Ovary (tissue), 3 donors: ENCODE results near the gene GNE.

Source experiments
- CTCF ChIP-seq, 3 donors: fragments of 450-650 bp in 2 of 3; fragments of 200-600 bp in 1 of 3; IDR thresholded peaks; one replicate each; pipeline versions ENCODE4 v1.5.1 to v1.8.0; 2016 to 2022; ENCODE audit warnings: antibody characterized with exemption in 3 of 3, mild to moderate bottlenecking in 1 of 3
- POLR2A ChIP-seq: fragments of 450-650 bp; IDR thresholded peaks from one replicate; pipeline ENCODE4 v1.6.1; 2017; ENCODE audit warnings: antibody characterized with exemption, mild to moderate bottlenecking, moderate library complexity
- donor health status: DM: no; HTN: no; CAD: no.

GRCh38 chr9:36288070-36288469 lies 29.8 kb upstream of the GNE start:
- TF ChIP-seq CTCF (IDR thresholded peaks at IDR 0.05): no peak
- TF ChIP-seq POLR2A: no peak
